HepG2 (cell line): ENCODE measurements around the gene FRMD4A. TPM values are rescaled to one million over a fixed set of nuclear protein-coding genes. Genes with fewer than 3 reads are reported as not detected.

ENCODE experiments used
- ATRX ChIP-seq: sonication (generic); formaldehyde crosslinking; IDR thresholded peaks from 2 replicates; pipeline ENCODE4 v1.4.0; 2020; ENCODE audit warnings: missing genetic modification reagents, borderline replicate concordance
- CEBPB ChIP-seq: IDR thresholded peaks from 2 replicates; pipeline ENCODE4 v1.6.1; 2011; ENCODE audit warnings: low read depth, low read length, improper control_type of control experiment, borderline replicate concordance
- CERS6 ChIP-seq: sonication (generic); formaldehyde crosslinking; IDR thresholded peaks from 2 replicates; pipeline ENCODE4 v1.5.0; 2020; ENCODE audit warnings: missing genetic modification reagents
- HDAC2 ChIP-seq: sonication (generic); formaldehyde crosslinking; IDR thresholded peaks from 2 replicates; pipeline ENCODE4 v1.4.0; 2020; ENCODE audit warnings: missing genetic modification reagents
- KAT2B ChIP-seq: fragments of 150-350 bp; IDR thresholded peaks from 2 replicates; pipeline ENCODE4 v1.6.1; 2014; ENCODE audit warnings: low read depth, low read length, borderline replicate concordance
- KDM2A ChIP-seq: sonication (generic); formaldehyde crosslinking; IDR thresholded peaks from 2 replicates; pipeline ENCODE4 v1.4.0; 2020; ENCODE audit warnings: low read depth, missing genetic modification reagents, borderline replicate concordance
- KLF12 ChIP-seq: sonication (generic); formaldehyde crosslinking; IDR thresholded peaks from 2 replicates; pipeline ENCODE4 v1.4.0; 2020; ENCODE audit warnings: missing genetic modification reagents, borderline replicate concordance
- PCBP2 ChIP-seq: fragments of 200-400 bp; formaldehyde crosslinking; optimal IDR thresholded peaks from 2 replicates; pipeline ENCODE3; 2018; ENCODE audit warnings: low read length, low read depth; ENCODE audit not compliant: poor library complexity, severe bottlenecking
- SNAI1 ChIP-seq: sonication (generic); formaldehyde crosslinking; IDR thresholded peaks from 2 replicates; pipeline ENCODE4 v1.5.0; 2020; ENCODE audit warnings: mild to moderate bottlenecking, missing genetic modification reagents, borderline replicate concordance
- SNAPC5 ChIP-seq: sonication (generic); formaldehyde crosslinking; IDR thresholded peaks from 2 replicates; pipeline ENCODE4 v1.8.1; 2023; ENCODE audit warnings: mild to moderate bottlenecking, missing genetic modification reagents, borderline replicate concordance
- TAF1 ChIP-seq: sonication (generic); formaldehyde crosslinking; IDR thresholded peaks from 2 replicates; pipeline ENCODE4 v1.4.0; 2020; ENCODE audit warnings: missing genetic modification reagents
- TCF7 ChIP-seq: sonication (generic); IDR thresholded peaks from 2 replicates; pipeline ENCODE4 v1.6.1; 2016; ENCODE audit warnings: antibody characterized with exemption, low read depth
- ZFP36L1 ChIP-seq: sonication (generic); formaldehyde crosslinking; IDR thresholded peaks from 2 replicates; pipeline ENCODE4 v1.8.0; 2022; ENCODE audit warnings: mild to moderate bottlenecking, missing genetic modification reagents, moderate library complexity
- ZHX1 ChIP-seq: sonication (generic); formaldehyde crosslinking; IDR thresholded peaks from 2 replicates; pipeline ENCODE4 v1.8.1; 2022; ENCODE audit warnings: low read depth, mild to moderate bottlenecking, missing genetic modification reagents
- ZNF362 ChIP-seq: sonication (generic); formaldehyde crosslinking; IDR thresholded peaks from 2 replicates; pipeline ENCODE4 v1.4.0; 2020; ENCODE audit warnings: missing genetic modification reagents, mild to moderate bottlenecking, borderline replicate concordance
- ZNF451 ChIP-seq: sonication (generic); formaldehyde crosslinking; IDR thresholded peaks from 2 replicates; pipeline ENCODE4 v1.5.0; 2020; ENCODE audit warnings: mild to moderate bottlenecking, missing genetic modification reagents
- ZNF530 ChIP-seq: sonication (generic); formaldehyde crosslinking; IDR thresholded peaks from 2 replicates; pipeline ENCODE4 v1.5.0; 2020; ENCODE audit warnings: low read depth, mild to moderate bottlenecking, missing genetic modification reagents
- ZNF589 ChIP-seq: sonication (generic); formaldehyde crosslinking; conservative IDR thresholded peaks from 2 replicates; pipeline ENCODE4 v1.8.0; 2022; ENCODE audit warnings: mild to moderate bottlenecking, moderate library complexity, missing genetic modification reagents
- ZNF605 ChIP-seq: sonication (generic); formaldehyde crosslinking; IDR thresholded peaks from 2 replicates; pipeline ENCODE4 v1.8.0; 2022; ENCODE audit warnings: mild to moderate bottlenecking, missing genetic modification reagents
- ZNF644 ChIP-seq: IDR thresholded peaks from 2 replicates; pipeline ENCODE4 v1.6.1; 2016; ENCODE audit warnings: low read depth
- ZNF770 ChIP-seq: sonication (generic); formaldehyde crosslinking; IDR thresholded peaks from 2 replicates; pipeline ENCODE4 v1.5.0; 2020; ENCODE audit warnings: mild to moderate bottlenecking, missing genetic modification reagents
- ZNF788 ChIP-seq: sonication (generic); formaldehyde crosslinking; IDR thresholded peaks from 2 replicates; pipeline ENCODE4 v1.5.0; 2020; ENCODE audit warnings: mild to moderate bottlenecking, missing genetic modification reagents, borderline replicate concordance
- ZNF792 ChIP-seq: IDR thresholded peaks from 2 replicates; pipeline ENCODE4 v1.6.1; 2016
- polyA plus RNA-seq, 8 experiments: library from polyadenylated mRNA; depleted of rRNA in 3 of 8; stranded (reverse) in 7 of 8; unstranded in 1 of 8; fragments of >200 nt; fragmentation: Illumina TruSeq in 4 of 8; extraction: Trizol in 4 of 8; gene quantifications; 2 replicates each; pipeline versions ENCODE4 v1.2.1 to v1.2.3, GENCODE V29; 2011 to 2016; ENCODE audit warnings: low read depth in 4 of 8, missing spikeins in 1 of 8, mixed read lengths in 1 of 8; ENCODE audit not compliant: insufficient read depth in 1 of 8
- total RNA-seq, 5 experiments: library from RNA; depleted of rRNA; stranded (reverse); fragments of >200 nt; fragmentation: Illumina TruSeq; extraction: Trizol; gene quantifications; 2 replicates each; pipeline ENCODE4 v1.2.3, GENCODE V29; 2016; ENCODE audit warnings: low read depth in 1 of 5

FRMD4A gene
- total and polyA plus RNA-seq, 2 of the 13 experiments (the other 11 are each of a cell fraction or from before 2014, with no cell fraction given): 0.09 to 0.26 TPM

GRCh38 chr10:14259696-14260566 is 70.8 kb downstream of the FRMD4A start (continued):
- TF ChIP-seq KLF12 (CRISPR knock-in tag) (no peak), ZNF605 (CRISPR knock-in tag) (no peak), ZNF451 (no peak), ATRX (CRISPR knock-in tag) (no peak), CEBPB (peak; percentile 36; the same call in 1 of the 2 replicates), SNAPC5 (CRISPR knock-in tag) (no peak), TAF1 (CRISPR knock-in tag) (no peak), ZNF362 (CRISPR knock-in tag) (no peak), TCF7 (0 out of 2 replicates have a peak, but pooled peaks have one; percentile 22), HDAC2 (CRISPR knock-in tag) (peak; percentile 79; the same call in 1 of the 2 replicates), ZNF530 (no peak), CERS6 (no peak), ZNF770 (CRISPR knock-in tag) (no peak), PCBP2 (no peak), ZNF644 (peak; percentile 56; the same call in 1 of the 2 replicates), ZNF589 (no peak), ZNF788 (CRISPR knock-in tag) (no peak), ZHX1 (CRISPR knock-in tag) (no peak), SNAI1 (CRISPR knock-in tag) (no peak), KDM2A (CRISPR knock-in tag) (peak; percentile 46; the same call in 1 of the 2 replicates), KAT2B (no peak), ZFP36L1 (CRISPR knock-in tag) (no peak), ZNF792 (CRISPR knock-in tag) (no peak)
